Lower leg skin (tissue), 4 donors: ENCODE results near the gene TMEM184C. TPM values are rescaled to one million over a fixed set of nuclear protein-coding genes. Genes with fewer than 3 reads are reported as not detected.

Source experiments
- DNase-seq, 2 donors: peaks; one replicate each; pipeline ENCODE4 v3.0.0-alpha.2; 2019; ENCODE audit warnings: low spot score in 2 of 2
- H3K4me3 ChIP-seq: fragments of 200-600 bp; sonication (generic); 2 replicates; pipeline ENCODE4 v1.5.1; 2017; ENCODE audit warnings: mild to moderate bottlenecking, low read depth; ENCODE audit not compliant: poor library complexity, severe bottlenecking
- CTCF ChIP-seq, 3 donors: fragments of 450-650 bp; IDR thresholded peaks; one replicate each; pipeline ENCODE4 v1.5.1; 2016; ENCODE audit warnings: antibody characterized with exemption in 3 of 3, mild to moderate bottlenecking in 3 of 3, moderate library complexity in 2 of 3
- POLR2A ChIP-seq, 2 donors: fragments of 450-650 bp; IDR thresholded peaks; one replicate each; pipeline ENCODE4 v1.6.1; 2016 to 2017; ENCODE audit warnings: antibody characterized with exemption in 2 of 2, mild to moderate bottlenecking in 1 of 2, moderate library complexity in 1 of 2
- WGBS, 2 donors: methylation state at CpG; one replicate each; pipeline ENCODE4 v1.1.5; 2018; 5-methylcytosine and 5-hydroxymethylcytosine counted together
- intact Hi-C: fragments of 100-400 bp; cut with DNase I; formaldehyde crosslinking; loops from one replicate; pipeline ENCODE4 v1.15.0; 2023; ENCODE audit warnings: low total_unique reads
- total RNA-seq, 4 donors: library from RNA; depleted of rRNA; stranded (reverse); fragments of >200 nt; gene quantifications; one replicate each; pipeline ENCODE4 v1.1.0, GENCODE V29; 2016

Gene TMEM184C
- total RNA-seq, 4 donors from 2014 or later = 21.1 to 27.0 (median 25.0) TPM

GRCh38 chr4:147633113-147633512, 15.9 kb downstream of the TMEM184C start:
- no peak for TF ChIP-seq POLR2A (IDR thresholded peaks at IDR 0.05)
- no peak for TF ChIP-seq CTCF (IDR thresholded peaks at IDR 0.05)
- intact Hi-C loops = no loop called here
- 84 to 92% methylated on average over 3 of the region's 3 CpGs for WGBS, 2 donors

GRCh38 chr4:147633643-147634042, 16.4 kb downstream of the TMEM184C start:
- intact Hi-C loops = no loop called here
- no peak for DNase-seq
- no peak overlapping the region for H3K4me3 ChIP-seq
- 95 to 100% methylated on average over 1 of the region's 1 CpG for WGBS, 2 donors
- TF ChIP-seq CTCF (IDR thresholded peaks at IDR 0.05) (no peak), POLR2A (IDR thresholded peaks at IDR 0.05) (no peak)

More at GRCh38 chr4:147633113-147633512, 15.9 kb downstream of the TMEM184C start:
- no peak for DNase-seq
- H3K4me3 ChIP-seq = no peak overlapping the region

- TF ChIP-seq POLR2A (IDR thresholded peaks at IDR 0.05) = no peak
- no peak for TF ChIP-seq CTCF (IDR thresholded peaks at IDR 0.05)
- no peak for DNase-seq
- intact Hi-C loops = no loop called here
- no peak overlapping the region for H3K4me3 ChIP-seq
Observed at GRCh38 chr4:147635348-147635747, 18.2 kb downstream of the TMEM184C start.

GRCh38 chr4:147638365-147638764, 21.2 kb downstream of the TMEM184C start:
- no peak for DNase-seq
- TF ChIP-seq CTCF (IDR thresholded peaks at IDR 0.05) (no peak), POLR2A (IDR thresholded peaks at IDR 0.05) (no peak)
- WGBS, 2 donors = 65 to 67% methylated on average over 1 of the region's 1 CpG
- intact Hi-C loops = no loop called here
- H3K4me3 ChIP-seq = no peak overlapping the region

- DNase-seq = no peak
- WGBS, 2 donors = 68 to 75% methylated on average over 2 of the region's 2 CpGs
- H3K4me3 ChIP-seq = no peak overlapping the region
- intact Hi-C loops = no loop called here
- TF ChIP-seq POLR2A (IDR thresholded peaks at IDR 0.05) = no peak
- TF ChIP-seq CTCF (IDR thresholded peaks at IDR 0.05) = no peak
Observed at GRCh38 chr4:147638942-147639341, 21.7 kb downstream of the TMEM184C start.

GRCh38 chr4:147639388-147639787, 22.2 kb downstream of the TMEM184C start:
- intact Hi-C loops = no loop called here
- H3K4me3 ChIP-seq = no peak overlapping the region
- no peak for TF ChIP-seq POLR2A (IDR thresholded peaks at IDR 0.05)
- no peak for TF ChIP-seq CTCF (IDR thresholded peaks at IDR 0.05)
- DNase-seq = no peak
